GM04503 (cell line): Measurements from ENCODE around the gene OPCML.

Source experiments
- DNase-seq: peaks from one replicate; pipeline ENCODE4 v3.0.0-alpha.2; 2012; ENCODE audit warnings: low read depth

Gene OPCML

GRCh38 chr11:133127741-133128140, 404.6 kb downstream of the OPCML start:
- no peak for DNase-seq

- DNase-seq, result no peak
These were observed 408.5 kb downstream of the OPCML start for GRCh38 chr11:133123796-133124195.

GRCh38 chr11:133123366-133123765, 408.9 kb downstream of the OPCML start:
- DNase-seq, result no peak

- DNase-seq, result no peak
These were observed 410.0 kb downstream of the OPCML start for GRCh38 chr11:133122256-133122655.

- no peak for DNase-seq
These were observed 413.6 kb downstream of the OPCML start for GRCh38 chr11:133118563-133119268.

- DNase-seq, result no peak
These were observed 417.2 kb downstream of the OPCML start for GRCh38 chr11:133115099-133115498.

GRCh38 chr11:133107763-133108162, 424.5 kb downstream of the OPCML start:
- no peak for DNase-seq

- no peak for DNase-seq
These were observed 425.2 kb downstream of the OPCML start for GRCh38 chr11:133107136-133107535.

- DNase-seq, result no peak
These were observed 425.9 kb downstream of the OPCML start for GRCh38 chr11:133106417-133106816.

GRCh38 chr11:133104009-133104744, 428.1 kb downstream of the OPCML start:
- no peak for DNase-seq

- no peak for DNase-seq
These were observed 435.3 kb downstream of the OPCML start for GRCh38 chr11:133096981-133097380.

- no peak for DNase-seq
These were observed 445.8 kb downstream of the OPCML start for GRCh38 chr11:133086518-133086917.

GRCh38 chr11:133082841-133083488, 449.3 kb downstream of the OPCML start:
- no peak for DNase-seq

GRCh38 chr11:133082453-133082781, 449.9 kb downstream of the OPCML start:
- DNase-seq, result no peak

GRCh38 chr11:133081730-133082452, 450.4 kb downstream of the OPCML start:
- no peak for DNase-seq

GRCh38 chr11:133081020-133081419, 451.3 kb downstream of the OPCML start:
- DNase-seq, result no peak

GRCh38 chr11:133078591-133079404, 453.5 kb downstream of the OPCML start:
- DNase-seq, result no peak

GRCh38 chr11:133078012-133078411, 454.3 kb downstream of the OPCML start:
- no peak for DNase-seq

- no peak for DNase-seq
These were observed 456.9 kb downstream of the OPCML start for GRCh38 chr11:133075351-133075750.

- no peak for DNase-seq
These were observed 459.3 kb downstream of the OPCML start for GRCh38 chr11:133072858-133073582.

GRCh38 chr11:133072378-133072777, 459.9 kb downstream of the OPCML start:
- DNase-seq, result no peak
